ENCODE results near the gene SMAD6. TPM values are rescaled to one million over a fixed set of nuclear protein-coding genes. Genes with fewer than 3 reads are reported as not detected.

Gene SMAD6
- total RNA-seq, 2 experiments from 2014 or later = 0.25 to 0.41 TPM

DNA sequence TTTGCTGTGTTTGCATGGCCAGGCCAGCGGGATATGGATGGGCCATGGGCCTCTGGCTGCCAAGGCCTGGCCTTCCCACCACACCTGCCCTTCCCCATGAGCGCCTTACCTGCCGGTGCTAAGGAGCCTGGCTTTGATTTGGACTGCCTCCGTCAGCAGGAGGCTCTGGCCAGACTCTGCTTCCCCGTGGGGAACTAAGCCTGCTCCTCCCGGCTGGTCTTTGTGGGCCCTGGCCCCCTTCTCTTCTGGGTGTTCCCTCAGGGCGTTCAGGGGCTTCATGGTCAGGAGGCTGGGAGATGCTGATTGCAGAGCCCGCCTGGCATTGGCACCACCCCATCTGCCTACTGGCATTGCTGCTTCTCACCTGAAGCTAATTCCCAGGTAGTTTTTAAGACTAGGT lies 45.2 kb downstream of the SMAD6 start:
- POLR2A ChIA-PET = no interaction called here
- intact Hi-C loops (cut with micrococcal nuclease) = no loop called here
- Mint-ChIP-seq H3K27ac (no peak overlapping the region), H3K4me1 (ENCODE audit: low read depth) (peaks cover 8% of the 10 kb centered on the region), H3K27me3 (no peaks in the 10 kb centered on the region), H3K4me3 (no peak overlapping the region), H3K36me3 (ENCODE audit: low read depth) (no peaks in the 10 kb centered on the region), H3K9me3 (no peaks in the 10 kb centered on the region)
- DNase-seq (no peak), ATAC-seq (no peak)
- TF ChIP-seq, protein P1, sequence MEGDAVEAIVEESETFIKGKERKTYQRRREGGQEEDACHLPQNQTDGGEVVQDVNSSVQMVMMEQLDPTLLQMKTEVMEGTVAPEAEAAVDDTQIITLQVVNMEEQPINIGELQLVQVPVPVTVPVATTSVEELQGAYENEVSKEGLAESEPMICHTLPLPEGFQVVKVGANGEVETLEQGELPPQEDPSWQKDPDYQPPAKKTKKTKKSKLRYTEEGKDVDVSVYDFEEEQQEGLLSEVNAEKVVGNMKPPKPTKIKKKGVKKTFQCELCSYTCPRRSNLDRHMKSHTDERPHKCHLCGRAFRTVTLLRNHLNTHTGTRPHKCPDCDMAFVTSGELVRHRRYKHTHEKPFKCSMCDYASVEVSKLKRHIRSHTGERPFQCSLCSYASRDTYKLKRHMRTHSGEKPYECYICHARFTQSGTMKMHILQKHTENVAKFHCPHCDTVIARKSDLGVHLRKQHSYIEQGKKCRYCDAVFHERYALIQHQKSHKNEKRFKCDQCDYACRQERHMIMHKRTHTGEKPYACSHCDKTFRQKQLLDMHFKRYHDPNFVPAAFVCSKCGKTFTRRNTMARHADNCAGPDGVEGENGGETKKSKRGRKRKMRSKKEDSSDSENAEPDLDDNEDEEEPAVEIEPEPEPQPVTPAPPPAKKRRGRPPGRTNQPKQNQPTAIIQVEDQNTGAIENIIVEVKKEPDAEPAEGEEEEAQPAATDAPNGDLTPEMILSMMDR (IDR thresholded peaks at IDR 0.05) = no peak
- CTCF ChIA-PET = no interaction called here

DNA sequence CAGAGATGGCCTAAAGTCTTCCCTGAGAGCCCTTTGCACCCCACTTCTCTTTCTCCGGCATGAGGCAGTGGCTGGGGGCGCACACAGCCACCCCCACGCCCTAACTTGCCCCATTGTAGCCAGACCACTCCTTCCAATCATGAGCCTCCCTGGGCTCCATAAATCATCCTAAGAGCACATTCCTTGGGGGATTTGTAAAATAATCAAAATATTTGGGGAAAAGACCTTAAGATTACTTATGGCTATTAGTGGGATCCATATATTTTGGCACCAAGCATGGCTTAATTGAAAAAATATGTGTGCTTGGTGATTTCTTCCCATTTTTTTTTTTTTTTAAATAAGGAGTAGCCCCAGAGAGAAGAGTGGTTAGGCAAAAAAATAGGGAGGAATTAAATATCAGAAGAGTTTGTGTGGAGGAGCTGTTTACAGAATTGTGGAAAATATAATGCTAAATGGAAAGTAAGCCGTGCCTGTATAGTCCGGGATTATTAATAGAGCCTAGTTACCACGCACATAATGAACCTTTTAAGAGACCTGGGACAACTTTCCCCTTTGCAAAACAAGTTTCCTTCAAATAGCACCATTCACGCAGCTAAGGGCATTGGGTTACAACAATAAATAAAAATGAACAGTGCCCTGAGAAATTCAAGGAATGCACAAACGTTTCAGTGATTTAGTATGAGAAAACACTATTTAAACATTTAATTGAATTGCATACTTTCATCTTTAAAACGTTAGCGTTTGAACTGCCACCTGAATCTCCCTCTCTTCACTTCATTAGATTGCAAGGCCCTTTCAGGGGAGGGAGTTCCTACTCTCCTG lies 46.1 kb downstream of the SMAD6 start:
- Mint-ChIP-seq H3K4me1 (ENCODE audit: low read depth) (peaks cover 9% of the 10 kb centered on the region), H3K9me3 (no peaks in the 10 kb centered on the region), H3K36me3 (ENCODE audit: low read depth) (no peaks in the 10 kb centered on the region), H3K4me3 (no peak overlapping the region), H3K27ac (no peak overlapping the region), H3K27me3 (no peaks in the 10 kb centered on the region)
- DNase-seq (no peak), ATAC-seq (no peak)
- ChIA-PET CTCF (interaction anchor here (1.4 kb wide), 1 partner anchor 104 kb away, joined by 3 read pairs; no protein-coding TSS in a partner anchor), POLR2A (no interaction called here)
- TF ChIP-seq, protein P1 (IDR thresholded peaks at IDR 0.05) = no peak
- intact Hi-C loops (cut with micrococcal nuclease) = no loop called here

DNA sequence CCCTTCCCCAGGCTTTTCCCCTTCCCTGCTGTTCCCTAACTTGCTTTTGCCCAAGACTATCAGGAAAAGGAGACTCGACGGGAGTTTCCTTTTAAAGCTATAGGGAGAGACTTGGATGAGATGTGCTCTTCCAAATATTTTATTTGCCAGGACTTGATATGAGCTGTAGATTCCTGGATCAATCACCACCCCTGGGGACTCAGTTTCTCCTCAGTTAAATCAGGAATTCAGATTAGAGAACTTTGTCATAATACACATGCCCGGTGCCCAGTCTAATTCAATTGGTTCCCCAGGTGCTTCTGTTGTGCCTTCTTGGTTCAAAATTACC lies 46.6 kb downstream of the SMAD6 start:
- ChIA-PET CTCF (interaction anchor here (1.4 kb wide), 1 partner anchor 103 kb away, joined by 3 read pairs; no protein-coding TSS in a partner anchor), POLR2A (no interaction called here)
- no peaks in the 10 kb centered on the region for H3K9me3 Mint-ChIP-seq
- no peaks in the 10 kb centered on the region for H3K27me3 Mint-ChIP-seq
- H3K27ac Mint-ChIP-seq = no peak overlapping the region
- ATAC-seq (no peak), DNase-seq (no peak)
- intact Hi-C loops (cut with micrococcal nuclease) = no loop called here
- TF ChIP-seq, protein P1 (IDR thresholded peaks at IDR 0.05) = no peak
- peaks cover 9% of the 10 kb centered on the region for H3K4me1 Mint-ChIP-seq (ENCODE audit: low read depth)
- no peaks in the 10 kb centered on the region for H3K36me3 Mint-ChIP-seq (ENCODE audit: low read depth)
- H3K4me3 Mint-ChIP-seq = no peak overlapping the region

DNA sequence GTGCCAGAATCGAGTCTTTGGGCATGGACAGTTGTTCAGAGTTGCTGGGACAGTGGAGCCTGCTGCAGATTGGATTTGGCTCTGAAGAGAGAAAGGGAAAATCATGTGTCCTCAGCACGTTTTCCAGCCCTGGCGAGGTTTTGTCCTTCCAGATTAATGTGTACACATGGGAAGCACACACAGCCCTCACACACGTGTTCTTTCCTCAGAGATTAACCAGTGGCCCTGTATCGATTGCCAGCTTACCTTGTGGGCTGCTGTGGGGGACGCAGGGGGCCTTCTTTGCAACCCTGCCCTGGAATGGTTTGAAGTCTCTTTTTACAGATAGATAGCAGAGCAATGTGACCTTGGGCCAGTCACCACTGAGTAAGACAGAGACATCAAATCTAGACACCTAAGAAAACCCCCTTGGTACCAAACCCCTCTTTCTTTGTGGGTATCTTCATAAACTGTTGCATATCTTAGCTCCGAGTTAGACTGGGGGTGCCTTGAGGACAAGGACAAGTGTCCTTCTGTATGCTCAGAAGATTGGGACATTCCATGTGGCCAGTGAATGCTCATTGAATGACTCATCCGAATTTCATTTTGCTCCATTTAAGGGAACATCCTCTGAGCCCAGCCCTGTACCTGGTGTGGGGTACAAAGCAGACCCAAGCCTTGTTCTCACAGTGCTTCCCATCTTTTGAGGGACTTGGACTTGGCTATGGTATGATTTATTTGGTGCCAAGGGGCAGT lies 48.0 kb downstream of the SMAD6 start:
- peaks cover 2% of the 10 kb centered on the region for H3K9me3 Mint-ChIP-seq
- intact Hi-C loops (cut with micrococcal nuclease) = no loop called here
- ATAC-seq (no peak), DNase-seq (no peak)
- ChIA-PET CTCF (interaction anchor here (1.0 kb wide), 1 partner anchor 146 kb away, joined by 3 read pairs; no protein-coding TSS in a partner anchor), POLR2A (no interaction called here)
- TF ChIP-seq, protein P1 (IDR thresholded peaks at IDR 0.05) = no peak
- no peak overlapping the region for H3K4me3 Mint-ChIP-seq
- H3K36me3 Mint-ChIP-seq (ENCODE audit: low read depth) = no peaks in the 10 kb centered on the region
- peaks cover 9% of the 10 kb centered on the region for H3K4me1 Mint-ChIP-seq (ENCODE audit: low read depth)
- no peak overlapping the region for H3K27ac Mint-ChIP-seq
- H3K27me3 Mint-ChIP-seq = no peaks in the 10 kb centered on the region

DNA sequence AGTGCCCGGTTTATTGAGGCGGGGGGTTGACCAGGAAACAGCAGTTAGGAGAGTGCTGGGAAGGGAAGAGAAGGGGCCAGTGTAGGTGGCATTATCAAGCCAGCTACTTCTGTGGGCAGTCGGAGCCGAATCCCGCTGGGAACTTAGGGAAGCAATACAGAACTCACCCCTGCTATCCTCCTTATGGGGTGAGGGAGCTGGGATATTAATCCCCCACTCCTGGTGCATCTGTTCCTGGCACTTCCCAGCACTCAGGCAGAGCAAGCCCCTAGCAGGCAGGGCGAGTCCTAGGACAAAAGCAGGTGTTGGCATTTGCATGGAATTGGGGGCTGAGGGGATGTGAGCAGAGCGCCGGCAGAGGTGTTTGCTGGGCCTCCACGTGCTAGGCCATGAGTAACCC lies 48.6 kb downstream of the SMAD6 start:
- CTCF ChIA-PET = no interaction called here

More for the DNA sequence above, 48.6 kb downstream of the SMAD6 start:
- Mint-ChIP-seq H3K4me3 (no peak overlapping the region), H3K36me3 (ENCODE audit: low read depth) (no peaks in the 10 kb centered on the region), H3K27ac (no peak overlapping the region), H3K27me3 (no peaks in the 10 kb centered on the region), H3K4me1 (ENCODE audit: low read depth) (peaks cover 9% of the 10 kb centered on the region), H3K9me3 (peaks cover 6% of the 10 kb centered on the region)
- ATAC-seq (no peak), DNase-seq (no peak)
- intact Hi-C loops (cut with micrococcal nuclease) = no loop called here
- POLR2A ChIA-PET = no interaction called here
- TF ChIP-seq, protein P1 (IDR thresholded peaks at IDR 0.05) = no peak

Measured in activated CD8-positive, alpha-beta T cell treated with anti-CD3 and anti-CD28 coated beads for 36 hours (primary cell).